Stimulated activated naive CD4-positive, alpha-beta T cell treated with Interleukin-2 at 50 U/mL for 16 hours (primary cell): ENCODE data around the gene TCERG1L.

Experiments used
- DNase-seq: peaks from one replicate; lab custom pipeline; 2025; lab: John Stamatoyannopoulos, UW

TCERG1L gene

GRCh38 chr10:131226446-131227162, 84.9 kb downstream of the TCERG1L start:
- DNase-seq: no peak

- no peak for DNase-seq
Observed at GRCh38 chr10:131224106-131224505, 87.4 kb downstream of the TCERG1L start.

- DNase-seq: no peak
Observed at GRCh38 chr10:131223422-131223821, 88.1 kb downstream of the TCERG1L start.

- no peak for DNase-seq
Observed at GRCh38 chr10:131222986-131223385, 88.5 kb downstream of the TCERG1L start.

- DNase-seq: no peak
Observed at GRCh38 chr10:131221632-131222277, 89.8 kb downstream of the TCERG1L start.

- no peak for DNase-seq
Observed at GRCh38 chr10:131220601-131221171, 90.8 kb downstream of the TCERG1L start.

GRCh38 chr10:131219955-131220489, 91.5 kb downstream of the TCERG1L start:
- DNase-seq: no peak

- DNase-seq: no peak
Observed at GRCh38 chr10:131219584-131219886, 92.0 kb downstream of the TCERG1L start.

GRCh38 chr10:131218811-131219583, 92.5 kb downstream of the TCERG1L start:
- DNase-seq: no peak

GRCh38 chr10:131216681-131217230, 94.8 kb downstream of the TCERG1L start:
- DNase-seq: no peak

- no peak for DNase-seq
Observed at GRCh38 chr10:131215776-131216175, 95.7 kb downstream of the TCERG1L start.

- DNase-seq: no peak
Observed at GRCh38 chr10:131214521-131215244, 96.8 kb downstream of the TCERG1L start.

GRCh38 chr10:131213741-131214505, 97.6 kb downstream of the TCERG1L start:
- no peak for DNase-seq

GRCh38 chr10:131212763-131213325, 98.7 kb downstream of the TCERG1L start:
- DNase-seq: no peak

- DNase-seq: no peak
Observed at GRCh38 chr10:131211965-131212619, 99.4 kb downstream of the TCERG1L start.

- no peak for DNase-seq
Observed at GRCh38 chr10:131211559-131211958, 100.0 kb downstream of the TCERG1L start.

GRCh38 chr10:131211146-131211545, 100.4 kb downstream of the TCERG1L start:
- DNase-seq: no peak

GRCh38 chr10:131210181-131210580, 101.3 kb downstream of the TCERG1L start:
- no peak for DNase-seq

- DNase-seq: no peak
Observed at GRCh38 chr10:131207584-131208532, 103.7 kb downstream of the TCERG1L start.
